GM21529 (cell line): ENCODE results near the gene RAP1GAP.
"Not testable (repeated sequence)": the region's sequence is repeated elsewhere in the genome, so short reads cannot be mapped to it uniquely, and the experiment has no call there.

Experiments used
- ATAC-seq: cut with Tn5 transposase; IDR thresholded peaks from one replicate; pipeline ENCODE4 v1.9.1; 2021; ENCODE audit not compliant: unreplicated experiment

The RAP1GAP gene

GRCh38 chr1:21647431-21648351 is 21.5 kb downstream of the RAP1GAP start:
- ATAC-seq = no peak

DNA sequence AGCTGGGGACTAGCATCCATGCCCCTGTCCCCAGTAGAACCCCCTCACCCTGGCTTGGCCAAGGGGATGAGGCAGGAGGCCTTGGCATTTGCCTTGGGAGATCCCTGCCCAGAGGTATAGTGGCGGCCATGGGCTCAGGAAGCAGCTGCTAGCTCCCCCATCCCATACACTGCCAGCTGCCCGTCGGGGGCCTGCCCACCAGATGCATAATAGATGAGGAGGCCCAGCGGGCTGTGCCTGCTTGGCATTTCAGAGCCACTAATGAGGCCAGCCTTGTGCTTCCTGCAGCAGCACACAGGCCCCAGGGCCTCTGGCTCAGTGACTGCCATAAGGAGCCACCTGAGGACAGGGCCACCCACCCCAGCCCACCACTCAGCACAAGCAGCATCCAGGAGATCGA is 23.6 kb downstream of the RAP1GAP start:
- no peak for ATAC-seq

GRCh38 chr1:21644906-21645305 is 24.3 kb downstream of the RAP1GAP start:
- ATAC-seq = no peak

GRCh38 chr1:21644348-21644747 is 24.8 kb downstream of the RAP1GAP start:
- ATAC-seq = no peak

GRCh38 chr1:21643624-21644023 is 25.5 kb downstream of the RAP1GAP start:
- ATAC-seq = no peak

DNA sequence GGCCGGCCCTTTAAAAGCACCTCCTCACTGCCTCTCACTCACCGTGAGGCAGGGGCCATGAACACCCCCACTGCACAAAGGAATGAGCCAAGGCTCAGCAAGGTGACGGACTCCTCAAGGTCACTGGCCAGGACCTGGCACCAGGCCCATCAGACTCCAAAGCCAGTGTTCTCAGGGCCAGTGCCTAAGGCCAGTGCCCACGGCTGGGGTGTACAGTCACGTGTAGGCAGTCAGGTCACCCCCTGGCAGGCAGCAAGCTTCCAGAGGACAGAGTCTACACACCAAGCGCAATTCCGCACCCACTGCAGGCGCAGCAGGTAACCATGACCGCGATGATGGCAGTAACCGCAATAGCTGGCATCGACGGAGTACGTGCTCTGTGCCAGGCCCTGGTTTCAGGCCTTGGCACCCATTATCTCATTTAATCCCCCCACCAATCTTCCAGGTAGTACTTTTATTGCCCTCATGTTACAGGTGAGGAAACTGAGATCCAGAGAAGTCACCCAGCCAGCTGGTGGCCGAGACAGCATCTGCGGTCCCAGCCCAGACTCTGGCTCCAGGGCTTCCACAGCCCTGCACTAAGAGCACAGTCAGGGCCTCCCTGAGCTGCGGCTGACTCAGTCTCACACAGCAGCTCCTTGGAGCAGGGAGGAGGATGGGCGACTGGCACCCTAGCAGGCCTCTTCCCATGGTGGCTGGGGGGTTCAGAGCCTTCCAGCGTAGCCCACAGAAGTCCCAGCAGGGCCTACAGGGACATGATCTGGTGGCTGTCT is 27.0 kb downstream of the RAP1GAP start:
- no peak for ATAC-seq

DNA sequence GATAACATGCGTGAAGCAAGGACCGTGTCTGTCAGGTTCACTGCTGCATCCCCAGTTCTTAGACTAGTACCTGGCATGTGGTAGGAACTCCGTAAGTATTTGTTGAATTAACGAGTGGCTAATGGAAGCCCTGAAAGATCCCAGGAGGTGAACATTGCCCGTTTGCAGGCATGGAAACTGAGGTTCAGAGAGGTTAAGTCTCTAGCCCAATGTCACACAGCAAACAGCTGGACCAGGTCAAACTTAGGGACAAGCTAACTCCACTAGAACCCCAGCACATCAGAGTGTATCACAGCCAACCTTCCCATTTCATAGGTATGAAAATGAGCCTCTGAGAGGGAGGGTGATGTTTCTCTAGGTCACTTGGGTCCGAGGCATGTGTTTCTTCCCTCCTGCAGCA is 27.6 kb downstream of the RAP1GAP start:
- no peak for ATAC-seq

- no peak for ATAC-seq
Measured at GRCh38 chr1:21641076-21641475, 28.1 kb downstream of the RAP1GAP start.

DNA sequence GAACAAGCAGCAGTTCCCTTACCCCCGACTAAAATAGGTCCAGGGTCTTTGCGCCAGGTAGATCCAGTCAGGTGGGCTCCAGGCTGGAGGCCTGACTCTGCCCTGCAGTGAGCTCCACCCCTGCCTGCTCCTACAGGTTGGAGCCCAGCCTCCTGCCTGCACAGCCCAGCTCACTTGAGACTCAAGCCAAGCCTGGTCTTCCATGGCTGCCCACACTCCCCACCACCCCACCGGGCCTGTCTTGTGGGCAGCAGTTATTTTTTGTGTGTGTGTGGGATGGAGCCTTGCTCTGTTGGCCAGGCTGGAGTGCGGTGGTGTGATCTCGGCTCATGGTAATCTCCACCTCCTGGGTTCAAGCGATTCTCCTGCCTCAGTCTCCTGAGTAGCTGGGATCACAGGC is 28.5 kb downstream of the RAP1GAP start:
- ATAC-seq = no peak

DNA sequence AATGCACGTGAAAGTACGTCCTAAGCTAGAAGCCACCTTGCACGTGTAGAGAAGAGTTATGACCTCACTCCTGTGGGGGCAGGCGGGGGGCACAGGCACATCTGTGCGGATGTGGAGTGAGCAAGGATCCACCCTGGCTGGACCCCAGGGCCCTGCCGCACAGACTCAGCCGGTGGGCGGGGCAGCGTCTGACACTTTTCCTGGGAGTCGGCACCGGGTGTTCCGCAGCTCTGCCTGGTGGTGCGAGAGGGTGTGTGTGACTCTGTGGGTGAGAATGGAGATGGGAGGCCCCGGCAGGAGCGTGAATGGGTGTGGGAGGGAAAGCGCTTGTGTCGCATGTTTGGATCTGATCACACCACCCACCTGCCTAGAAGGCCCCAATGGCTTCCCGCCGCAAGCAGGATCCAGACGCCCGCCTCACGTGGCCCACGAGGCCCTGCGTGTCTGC is 29.5 kb downstream of the RAP1GAP start:
- no peak for ATAC-seq

DNA sequence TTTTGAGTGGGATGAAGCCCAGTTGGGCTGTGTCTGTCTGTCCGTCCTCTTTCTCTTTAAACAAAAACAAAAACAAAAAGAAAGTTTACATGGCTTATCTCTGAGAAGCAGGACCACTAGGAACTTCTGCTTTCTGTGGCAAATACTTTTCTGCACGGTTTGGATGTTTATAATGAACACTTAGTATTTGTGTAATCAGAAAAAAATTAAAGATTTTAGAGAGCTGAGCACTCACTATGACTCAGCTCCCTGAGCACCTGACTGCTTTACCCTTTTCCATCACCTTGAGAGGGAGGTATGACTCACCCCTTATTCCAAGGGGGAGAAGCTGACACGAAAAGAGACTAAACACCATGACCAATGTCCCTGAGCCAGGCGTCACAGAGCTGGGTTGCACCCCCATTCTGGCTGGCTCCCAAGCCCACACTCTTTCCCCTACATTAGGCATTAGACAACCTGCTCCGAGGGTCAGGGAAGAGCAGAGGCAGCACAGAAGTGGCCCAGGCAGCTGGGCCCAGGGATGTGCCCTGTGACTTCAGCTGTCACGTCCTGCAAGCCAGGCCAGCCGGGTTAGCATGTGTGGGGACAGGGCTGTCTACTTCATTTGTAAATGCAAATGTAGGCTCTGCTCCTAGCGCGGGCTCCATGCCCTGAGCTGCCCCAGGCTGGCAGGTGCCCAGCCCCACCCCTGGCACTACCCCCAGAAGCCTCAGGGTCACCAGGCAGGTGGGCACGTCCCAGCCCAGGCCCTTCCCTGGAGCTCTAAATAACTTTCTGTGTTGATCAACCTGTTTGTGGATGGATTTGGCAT is 30.4 kb downstream of the RAP1GAP start:
- ATAC-seq = no peak

- ATAC-seq = no peak
Measured at GRCh38 chr1:21637514-21637913, 31.6 kb downstream of the RAP1GAP start.

DNA sequence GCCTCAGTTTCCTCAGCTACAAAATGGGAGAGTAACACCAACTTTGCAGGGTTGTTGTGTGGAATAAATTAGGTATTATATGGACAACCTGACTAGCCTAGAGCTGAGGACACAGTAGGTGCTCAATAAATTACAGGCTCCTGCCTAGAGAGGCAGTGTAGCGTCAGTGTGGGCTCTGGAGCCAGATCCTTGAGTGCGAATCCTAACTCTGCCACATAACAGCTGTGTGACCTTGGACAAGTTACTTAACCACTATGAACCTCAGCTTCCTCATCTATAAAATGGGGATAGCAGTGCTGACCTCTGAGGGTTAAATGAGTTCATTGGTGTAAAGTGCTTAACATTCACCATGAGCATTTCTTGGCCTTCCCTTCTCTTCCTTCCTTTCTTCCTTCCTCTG is 33.1 kb downstream of the RAP1GAP start:
- no peak for ATAC-seq

- no peak for ATAC-seq
Measured at GRCh38 chr1:21634806-21635535, 34.2 kb downstream of the RAP1GAP start.

GRCh38 chr1:21633992-21634805 is 35.0 kb downstream of the RAP1GAP start:
- no peak for ATAC-seq

DNA sequence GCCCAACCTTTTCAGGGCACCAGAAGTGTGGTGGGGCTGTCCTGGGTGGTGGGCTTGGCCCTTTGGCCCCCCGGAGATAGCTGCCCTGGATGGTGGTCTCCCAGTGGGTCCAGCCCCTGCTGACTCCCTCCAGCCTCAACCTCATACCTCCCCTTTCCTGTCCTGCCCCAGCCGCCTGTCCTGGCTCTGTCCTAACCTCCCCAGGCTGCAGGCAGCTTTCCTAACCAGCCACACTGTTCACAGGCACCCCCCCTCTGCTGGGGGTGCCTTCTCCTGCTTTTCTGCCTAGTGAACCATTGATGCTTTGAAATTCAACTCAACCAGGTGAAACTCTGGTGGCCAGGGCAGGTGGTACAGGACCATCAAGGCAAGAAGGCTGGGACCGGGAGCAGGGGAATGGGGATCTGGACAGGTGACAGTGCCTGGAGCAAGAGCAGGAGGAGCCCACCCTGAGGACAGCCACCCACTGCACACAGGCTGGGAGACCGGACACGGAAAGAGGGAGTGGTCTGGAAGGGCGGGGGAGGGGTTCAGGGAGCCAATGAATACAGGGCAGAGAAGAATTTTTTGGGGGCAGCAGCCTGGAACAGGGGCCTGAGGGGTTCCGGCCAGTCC is 35.9 kb downstream of the RAP1GAP start:
- no peak for ATAC-seq

DNA sequence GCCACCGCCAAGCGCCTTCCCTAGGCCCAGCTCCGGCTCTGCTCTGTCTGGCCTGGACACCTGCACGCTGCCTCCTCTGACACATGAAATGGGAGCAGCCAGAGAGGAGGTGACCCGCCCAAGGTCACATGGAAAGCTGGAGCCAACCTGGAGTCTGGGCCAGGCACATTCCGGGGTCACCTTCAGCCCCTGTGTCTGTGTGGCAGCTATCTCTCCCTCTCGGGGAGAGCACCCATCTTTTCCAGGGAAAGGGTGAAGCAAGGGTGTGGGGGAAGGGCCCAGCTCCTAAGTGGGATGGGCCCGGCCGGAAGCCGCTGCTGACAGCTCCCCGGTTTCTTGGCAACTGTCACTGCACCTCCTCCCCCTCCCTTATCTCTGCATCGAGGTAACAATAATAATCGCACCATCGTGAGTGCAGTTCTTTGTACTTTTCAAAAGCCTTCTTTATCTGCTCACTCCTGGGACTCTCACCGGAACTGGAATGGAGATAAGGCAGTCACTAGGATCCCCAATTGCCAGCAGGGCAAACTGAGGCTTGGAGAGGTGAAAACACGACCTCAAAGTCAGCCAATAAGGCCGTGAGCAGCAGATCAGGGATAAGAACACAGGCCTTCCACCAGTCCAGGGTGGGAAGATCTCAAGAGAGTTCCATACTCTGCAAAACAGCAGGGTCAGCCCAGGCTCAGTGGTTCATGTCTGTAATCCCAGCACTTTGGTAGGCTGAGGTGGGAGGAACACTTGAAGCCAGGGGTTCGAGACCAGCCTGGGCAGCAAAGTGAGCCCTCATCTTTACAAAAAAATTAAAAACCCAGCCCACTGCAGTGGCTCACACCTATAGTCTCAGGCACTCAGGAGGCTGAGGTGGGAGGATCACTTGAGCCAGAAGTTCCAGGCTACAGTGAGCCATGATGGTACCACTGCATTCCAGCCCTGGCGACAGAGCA is 36.9 kb downstream of the RAP1GAP start:
- ATAC-seq = no peak

- ATAC-seq = not testable (repeated sequence)
Measured at GRCh38 chr1:21631590-21631943, 37.6 kb downstream of the RAP1GAP start.
